LNCAP (cell line): ENCODE data around the gene OTOG.

Source experiments
- CTCF ChIP-seq: fragments of 450-650 bp; IDR thresholded peaks from 2 replicates; pipeline ENCODE4 v1.5.1; 2017; ENCODE audit warnings: mild to moderate bottlenecking

OTOG gene

GRCh38 chr11:17542249-17542648 lies 4.8 kb upstream of the OTOG start:
- no peak for TF ChIP-seq CTCF

GRCh38 chr11:17543041-17543440 lies 4.0 kb upstream of the OTOG start:
- no peak for TF ChIP-seq CTCF

DNA sequence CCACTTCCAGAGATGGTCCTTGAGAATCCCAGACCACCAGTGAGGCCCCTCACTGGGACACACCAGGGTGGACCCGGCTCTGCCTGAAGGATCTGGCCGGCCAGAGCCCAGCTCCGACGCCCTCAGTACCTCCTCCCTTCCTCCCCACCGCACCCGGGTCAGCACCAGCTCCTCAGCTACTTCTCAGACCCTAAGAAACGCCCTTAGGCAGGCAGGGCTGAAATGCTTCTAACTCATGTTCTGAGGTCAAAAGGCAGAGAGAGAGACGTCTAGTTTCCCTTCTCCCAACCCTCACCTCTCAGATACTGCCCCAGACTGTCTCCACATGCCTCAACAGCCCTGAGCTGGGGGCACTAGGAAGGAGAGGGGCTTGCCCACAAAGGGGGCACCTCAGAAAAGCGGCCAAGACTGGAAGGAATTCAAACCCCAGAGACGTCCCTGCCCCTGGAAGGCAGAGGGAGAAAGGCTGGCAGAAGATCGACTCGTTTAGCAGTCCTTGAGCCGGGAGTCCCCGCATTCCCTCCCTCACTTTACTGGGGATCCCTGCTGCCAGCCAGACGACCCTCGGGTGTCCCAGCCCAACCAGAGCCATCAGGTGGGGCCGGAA lies 3.4 kb upstream of the OTOG start:
- TF ChIP-seq CTCF, result no peak

DNA sequence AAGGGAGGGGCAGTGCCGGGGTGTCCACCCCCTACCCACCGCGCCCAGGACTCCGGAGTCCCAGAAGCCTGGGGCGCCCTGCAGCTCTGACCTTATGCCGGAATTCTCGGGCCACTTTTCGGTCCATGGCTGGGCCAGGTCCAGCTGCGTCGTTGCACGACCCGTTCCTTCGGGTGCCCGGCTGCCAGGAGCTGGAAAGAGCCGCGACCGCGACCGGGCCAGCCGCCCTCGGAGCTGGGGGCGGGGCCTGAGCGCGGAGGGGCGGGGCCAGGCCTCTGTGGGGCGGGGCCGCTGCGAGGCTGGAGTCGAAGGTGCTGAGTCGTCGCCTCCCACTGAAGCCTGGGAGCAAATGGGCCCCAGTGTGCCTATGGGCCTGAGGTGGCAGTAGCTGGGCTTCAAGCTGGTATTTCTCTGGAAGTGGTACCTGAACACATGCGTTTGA lies 2.9 kb upstream of the OTOG start, which contains the start of gene USH1C:
USH1C (minus strand) TSS at position 236 of the 442 bp plus-strand sequence; CDS start at position 127, 109 bp downstream.
- TF ChIP-seq CTCF, result no peak

DNA sequence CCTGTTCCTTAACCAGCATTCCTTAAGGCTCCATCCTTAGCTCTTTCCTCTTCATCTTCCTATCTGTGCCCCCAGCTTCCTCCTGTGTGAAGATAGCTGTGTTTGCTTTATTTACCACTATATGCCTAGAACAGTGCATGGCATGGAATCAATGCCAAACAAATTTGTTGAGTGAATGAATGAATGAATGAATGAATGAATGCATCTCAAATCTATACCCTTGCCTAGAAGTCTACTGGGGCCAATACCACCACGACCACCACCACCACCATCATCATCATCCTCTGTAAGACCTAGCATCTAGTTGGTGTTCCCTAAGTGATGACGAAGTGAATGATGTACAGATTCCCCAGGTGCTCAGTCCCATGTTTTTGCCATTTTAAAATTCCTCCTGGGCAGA lies 819 bp upstream of the OTOG start:
- no peak for TF ChIP-seq CTCF

DNA sequence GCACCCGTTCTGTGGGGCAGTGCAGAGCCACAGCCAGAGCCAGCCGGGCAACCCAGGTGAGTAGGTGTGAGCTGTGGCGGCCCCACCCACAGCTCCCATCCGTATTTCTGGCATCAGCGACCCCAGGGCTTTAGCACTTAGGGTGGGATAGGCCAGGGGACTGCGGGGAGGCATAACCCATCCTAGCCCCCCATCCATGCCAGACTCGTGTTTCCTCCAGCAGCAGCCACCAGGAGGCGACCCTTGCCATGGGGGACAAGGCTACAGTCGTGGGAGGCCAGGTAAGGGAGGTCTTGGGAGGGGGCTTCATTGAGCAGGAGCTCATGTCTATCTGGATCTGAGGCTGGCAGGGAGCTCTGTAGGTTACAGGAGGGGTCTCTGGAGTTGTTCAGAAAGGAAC lies 873 bp downstream of the OTOG start:
- no peak for TF ChIP-seq CTCF

DNA sequence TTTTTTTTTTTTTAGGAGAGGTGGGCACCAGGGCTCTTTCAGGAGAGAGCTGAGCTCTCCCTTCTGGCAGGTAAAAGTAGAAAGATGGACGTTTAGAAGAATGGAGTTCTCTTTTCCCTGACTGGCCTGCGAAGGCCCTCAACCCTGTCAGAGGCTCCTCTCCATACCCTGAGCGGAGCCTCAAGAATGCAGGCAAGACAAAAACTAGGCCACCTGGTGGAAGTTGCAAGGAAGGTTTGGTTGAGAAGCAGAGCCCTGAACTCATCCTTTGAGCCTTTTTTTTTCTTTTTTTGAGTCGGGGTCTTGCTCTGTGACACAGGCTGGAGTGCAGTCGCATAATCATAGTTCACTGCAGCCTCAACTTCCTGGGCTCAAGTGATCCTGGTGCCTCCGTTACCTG lies 1.4 kb downstream of the OTOG start:
- no peak for TF ChIP-seq CTCF
